Activated naive CD4-positive, alpha-beta T cell treated with anti-CD3 and anti-CD28 coated beads, Interleukin-2, amount 10 ng/mL, durations not matched to agents 7 days and 5 days (primary cell): ENCODE results near the gene MEI4.

Source experiments
- CTCF ChIA-PET: fragments of 350-600 bp; sonication (Branson Sonifier 250); formaldehyde crosslinking; loops from one replicate; lab custom pipeline; 2021; ENCODE audit warnings: antibody characterized with exemption; lab: Charles Lee
- DNase-seq: peaks from one replicate; pipeline ENCODE4 v3.0.0-alpha.2; 2020
- H3K27ac Mint-ChIP-seq: one replicate; pipeline ENCODE4 v1.8.0; 2021; ENCODE audit warnings: mild to moderate bottlenecking, moderate library complexity, mixed read lengths
- H3K27me3 Mint-ChIP-seq: one replicate; pipeline ENCODE4 v1.8.0; 2021; ENCODE audit warnings: mild to moderate bottlenecking, mixed read lengths
- H3K36me3 Mint-ChIP-seq: one replicate; pipeline ENCODE4 v1.8.0; 2021; ENCODE audit warnings: mixed read lengths
- H3K4me1 Mint-ChIP-seq: one replicate; pipeline ENCODE4 v1.8.0; 2021; ENCODE audit warnings: mixed read lengths
- H3K4me3 Mint-ChIP-seq: one replicate; pipeline ENCODE4 v1.8.0; 2021; ENCODE audit warnings: mild to moderate bottlenecking, moderate library complexity, mixed read lengths
- H3K9me3 Mint-ChIP-seq: one replicate; pipeline ENCODE4 v1.8.0; 2021; ENCODE audit warnings: mixed read lengths

Gene MEI4, protein sequence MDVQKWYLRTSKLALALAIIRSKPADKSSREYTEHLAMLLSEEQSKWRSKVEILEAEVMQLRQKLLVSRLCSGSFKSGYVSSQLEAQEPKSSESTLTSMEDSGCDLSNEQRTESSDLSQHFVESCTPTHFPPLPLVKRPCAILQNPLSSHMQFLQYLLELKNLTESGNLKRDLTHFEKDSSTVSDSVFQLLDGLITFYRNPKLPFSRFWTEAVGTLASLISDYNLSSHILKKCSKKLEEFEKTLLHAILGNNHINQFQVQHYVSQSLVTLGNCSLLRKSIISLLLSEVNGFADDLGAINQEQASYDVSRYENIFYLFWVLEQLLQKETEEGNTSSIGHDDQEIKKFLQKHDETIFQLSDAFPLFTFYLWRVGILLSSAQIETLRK

DNA sequence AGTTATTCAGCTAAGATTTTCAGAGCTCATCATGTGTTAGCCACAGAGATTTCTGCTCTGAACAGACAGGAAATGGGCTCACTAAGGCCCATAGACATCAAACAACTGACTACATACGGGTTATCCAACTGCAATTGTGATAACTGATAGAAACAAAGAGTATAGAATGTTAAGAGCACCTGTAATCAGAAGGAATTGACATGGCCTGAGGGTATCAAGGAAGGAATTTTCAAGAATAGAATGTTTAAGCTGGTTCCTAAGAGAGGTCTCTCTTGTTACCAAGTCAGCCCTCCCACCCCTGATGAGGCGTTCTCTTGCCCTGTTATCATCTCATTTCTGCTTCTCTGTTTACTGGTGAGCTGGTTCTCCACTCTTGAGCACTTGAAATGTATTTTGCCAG lies at the start of gene MEI4:
TSS of gene MEI4 (plus strand) at position 301 of the 400 bp plus-strand sequence. CDS start 37,633 bp downstream, outside the sequence.
- Mint-ChIP-seq H3K27ac (no peak within 1 kb of the TSS), H3K9me3 (no peaks in the 10 kb centered on the region), H3K4me3 (no peak within 1 kb of the TSS), H3K4me1 (no peaks in the 10 kb centered on the region), H3K27me3 (no peaks in the 10 kb centered on the region), H3K36me3 (no peaks in the 10 kb centered on the region)
- CTCF ChIA-PET: no interaction called here
- DNase-seq: no peak

DNA sequence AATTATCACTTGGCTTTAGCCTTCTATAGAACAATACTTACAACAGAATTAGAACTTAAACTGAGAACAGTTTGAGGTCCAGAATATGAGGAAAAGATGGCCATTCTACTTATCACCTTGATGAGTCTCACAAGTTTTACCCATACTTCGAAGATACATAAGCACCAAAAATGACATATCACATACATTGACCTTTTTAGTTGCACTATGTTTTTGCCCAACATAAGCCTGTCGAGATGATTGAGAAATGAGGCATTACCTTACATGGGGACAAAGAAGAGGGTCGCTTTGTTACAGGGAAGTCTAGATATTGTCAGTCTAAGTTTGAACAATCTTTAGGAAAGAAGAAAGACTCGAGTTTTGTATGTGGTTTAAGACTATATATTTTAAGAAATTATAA lies 48.4 kb upstream of the MEI4 start:
- no peaks in the 10 kb centered on the region for H3K36me3 Mint-ChIP-seq
- peaks cover 3% of the 10 kb centered on the region for H3K9me3 Mint-ChIP-seq
- H3K4me3 Mint-ChIP-seq: no peak overlapping the region
- no peak overlapping the region for H3K27ac Mint-ChIP-seq
- no peaks in the 10 kb centered on the region for H3K4me1 Mint-ChIP-seq
- CTCF ChIA-PET: no interaction called here
- no peaks in the 10 kb centered on the region for H3K27me3 Mint-ChIP-seq
- DNase-seq: no peak

DNA sequence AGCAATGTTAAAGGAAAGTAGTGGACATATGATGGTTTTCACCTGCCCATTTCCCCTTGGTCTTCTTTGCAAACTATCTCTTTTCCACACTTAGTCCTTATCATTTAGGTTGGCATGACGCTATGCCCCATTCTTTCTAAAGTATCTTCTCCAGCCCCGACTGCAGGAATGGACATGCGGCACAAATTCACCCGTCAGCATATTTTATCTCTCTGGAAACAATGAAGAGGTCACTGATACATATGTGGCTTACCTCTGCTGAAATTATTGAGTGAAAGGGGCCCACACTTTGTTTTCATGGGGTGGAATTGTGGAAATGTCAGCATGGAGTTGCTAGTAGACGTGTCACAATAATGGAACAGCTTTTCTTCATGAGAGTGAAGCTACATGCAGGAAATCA lies 45.8 kb upstream of the MEI4 start:
- Mint-ChIP-seq H3K4me1 (no peaks in the 10 kb centered on the region), H3K36me3 (no peaks in the 10 kb centered on the region), H3K27ac (no peak overlapping the region), H3K27me3 (no peaks in the 10 kb centered on the region), H3K9me3 (peaks cover 3% of the 10 kb centered on the region), H3K4me3 (no peak overlapping the region)
- DNase-seq: no peak
- CTCF ChIA-PET: no interaction called here

DNA sequence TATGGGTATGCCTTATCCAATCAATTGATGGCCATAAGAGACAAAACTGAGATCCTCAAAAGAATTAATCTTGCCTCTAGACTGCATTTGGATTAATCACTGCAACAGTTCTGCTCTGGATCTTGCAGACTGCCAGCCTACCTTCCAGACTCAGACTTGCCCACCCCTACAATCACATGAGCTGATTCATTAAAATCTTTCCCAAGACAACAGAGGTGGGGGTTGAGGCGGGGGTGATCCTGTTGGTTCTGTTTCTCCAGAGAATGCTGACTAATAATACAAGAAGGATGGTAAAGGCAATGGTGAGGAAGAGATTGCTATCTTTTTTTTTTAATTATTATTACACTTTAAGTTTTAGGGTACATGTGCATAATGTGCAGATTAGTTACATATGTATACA lies 43.7 kb upstream of the MEI4 start:
- DNase-seq: no peak
- H3K4me3 Mint-ChIP-seq: no peak overlapping the region
- CTCF ChIA-PET: no interaction called here
- H3K27me3 Mint-ChIP-seq: no peaks in the 10 kb centered on the region
- no peaks in the 10 kb centered on the region for H3K36me3 Mint-ChIP-seq
- no peaks in the 10 kb centered on the region for H3K4me1 Mint-ChIP-seq
- peaks cover 3% of the 10 kb centered on the region for H3K9me3 Mint-ChIP-seq
- H3K27ac Mint-ChIP-seq: no peak overlapping the region

DNA sequence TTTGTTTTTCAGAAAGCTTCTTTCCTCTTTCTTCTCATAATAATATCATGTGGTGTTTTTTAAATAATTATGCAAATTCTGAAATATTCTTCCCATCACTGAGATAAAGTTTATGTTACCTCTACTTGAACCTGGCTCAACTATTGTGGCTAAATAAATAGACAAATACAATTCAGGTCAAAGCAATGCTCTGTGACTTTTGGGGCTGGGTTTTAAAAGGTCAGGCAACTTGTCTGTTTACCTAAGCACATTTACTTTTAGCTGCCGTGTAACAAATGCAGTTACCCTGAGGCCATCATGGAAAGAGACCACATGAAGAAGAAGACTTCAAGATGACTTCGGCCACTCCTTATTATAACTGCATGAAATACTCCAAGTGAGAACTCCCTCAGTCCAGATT lies 33.7 kb upstream of the MEI4 start:
- Mint-ChIP-seq H3K27ac (no peak overlapping the region), H3K9me3 (no peaks in the 10 kb centered on the region), H3K4me1 (no peaks in the 10 kb centered on the region), H3K27me3 (no peaks in the 10 kb centered on the region), H3K4me3 (no peak overlapping the region), H3K36me3 (no peaks in the 10 kb centered on the region)
- no peak for DNase-seq
- CTCF ChIA-PET: no interaction called here

DNA sequence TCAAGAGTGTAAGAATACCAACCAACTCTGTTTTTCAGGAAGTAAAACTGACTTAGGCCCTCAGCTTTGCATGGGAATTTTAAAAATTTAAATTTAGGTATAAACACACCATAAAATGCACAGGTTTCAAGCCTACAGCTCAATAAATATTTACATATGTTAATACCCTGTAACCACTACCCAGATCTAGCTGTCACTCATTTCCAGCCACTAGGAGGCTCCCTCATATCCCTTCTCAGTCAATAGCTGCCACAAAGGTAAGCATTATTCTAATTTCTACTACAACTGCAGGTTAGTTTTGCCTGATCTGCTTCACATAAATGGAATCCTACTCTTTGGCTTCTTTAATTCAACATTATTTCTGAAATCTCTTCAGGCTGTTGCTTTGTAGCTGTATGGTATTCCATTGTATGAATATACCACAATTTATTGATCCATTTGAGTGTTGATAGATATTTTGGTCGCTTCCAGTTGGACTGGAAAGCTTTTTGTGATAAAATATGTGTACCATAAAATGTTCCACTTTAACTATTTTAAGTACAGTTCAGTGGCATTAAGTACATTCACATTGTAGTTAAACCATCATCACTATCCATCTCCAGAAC lies 32.5 kb upstream of the MEI4 start:
- H3K4me3 Mint-ChIP-seq: no peak overlapping the region
- H3K4me1 Mint-ChIP-seq: no peaks in the 10 kb centered on the region
- CTCF ChIA-PET: no interaction called here
- H3K9me3 Mint-ChIP-seq: no peaks in the 10 kb centered on the region
- DNase-seq: no peak
- no peaks in the 10 kb centered on the region for H3K36me3 Mint-ChIP-seq
- no peak overlapping the region for H3K27ac Mint-ChIP-seq
- no peaks in the 10 kb centered on the region for H3K27me3 Mint-ChIP-seq

DNA sequence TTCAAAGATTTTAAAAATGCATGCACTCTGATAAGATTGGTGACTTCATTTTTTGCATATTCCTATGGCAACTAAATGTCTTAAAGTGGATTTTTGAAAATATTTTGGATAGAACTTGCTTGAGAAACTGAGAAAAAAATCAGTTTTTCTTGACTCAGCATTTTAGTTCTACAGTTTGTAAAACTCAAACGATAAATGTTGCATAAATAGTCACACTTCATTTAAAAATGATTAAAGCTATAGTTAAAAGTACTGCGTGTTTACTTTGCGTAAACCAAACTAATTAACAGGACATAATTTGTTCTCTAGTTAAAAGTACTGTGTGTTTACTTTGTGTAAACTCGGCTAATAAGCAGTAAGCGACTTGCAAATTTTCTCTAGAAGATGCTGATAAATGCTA lies 28.3 kb upstream of the MEI4 start:
- Mint-ChIP-seq H3K36me3 (no peaks in the 10 kb centered on the region), H3K27ac (no peak overlapping the region), H3K9me3 (no peaks in the 10 kb centered on the region), H3K4me3 (no peak overlapping the region), H3K27me3 (no peaks in the 10 kb centered on the region), H3K4me1 (no peaks in the 10 kb centered on the region)
- CTCF ChIA-PET: no interaction called here
- DNase-seq: no peak

DNA sequence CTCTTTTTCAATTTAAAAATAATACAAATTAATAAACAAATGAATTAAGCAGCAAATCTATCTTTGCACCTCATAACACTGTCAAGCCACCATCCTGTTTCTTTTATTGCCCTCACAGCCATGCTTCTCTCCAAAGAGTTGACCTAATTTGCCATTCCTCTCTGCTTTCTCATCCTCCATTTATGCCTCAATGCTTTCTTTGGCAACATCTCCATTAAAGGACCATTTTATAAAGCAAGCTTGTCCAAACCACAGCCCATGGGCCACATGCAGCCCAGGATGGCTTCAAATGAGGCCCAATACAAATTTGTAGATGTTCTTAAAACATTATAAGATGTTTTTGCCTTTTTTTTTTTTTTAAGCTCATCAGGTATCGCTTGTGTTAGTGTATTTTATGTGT lies 26.4 kb upstream of the MEI4 start:
- no peak overlapping the region for H3K4me3 Mint-ChIP-seq
- H3K27me3 Mint-ChIP-seq: no peaks in the 10 kb centered on the region
- CTCF ChIA-PET: no interaction called here
- DNase-seq: no peak
- no peaks in the 10 kb centered on the region for H3K36me3 Mint-ChIP-seq
- no peaks in the 10 kb centered on the region for H3K9me3 Mint-ChIP-seq
- H3K27ac Mint-ChIP-seq: no peak overlapping the region
- H3K4me1 Mint-ChIP-seq: no peaks in the 10 kb centered on the region

DNA sequence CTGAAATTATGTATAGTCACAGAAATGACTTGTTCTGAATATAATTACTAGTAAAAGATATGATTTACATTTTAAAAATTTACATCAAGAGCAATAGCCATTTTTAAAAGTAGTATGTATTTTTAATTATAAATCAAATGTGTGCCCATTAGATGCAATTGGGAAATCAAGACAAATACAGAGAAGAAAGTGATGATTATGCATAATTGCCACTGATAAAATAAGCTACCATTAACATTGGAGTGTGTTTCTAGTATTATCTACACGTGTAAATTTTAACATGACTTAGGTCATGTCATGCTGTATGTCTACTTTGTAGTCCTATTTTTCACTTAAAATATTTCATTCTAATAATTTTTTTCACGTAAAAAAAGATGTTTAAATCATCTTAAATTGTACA lies 22.8 kb upstream of the MEI4 start:
- no peaks in the 10 kb centered on the region for H3K27me3 Mint-ChIP-seq
- H3K4me3 Mint-ChIP-seq: no peak overlapping the region
- no peaks in the 10 kb centered on the region for H3K36me3 Mint-ChIP-seq
- no peaks in the 10 kb centered on the region for H3K9me3 Mint-ChIP-seq
- no peaks in the 10 kb centered on the region for H3K4me1 Mint-ChIP-seq
- H3K27ac Mint-ChIP-seq: no peak overlapping the region
- DNase-seq: no peak
- CTCF ChIA-PET: no interaction called here

DNA sequence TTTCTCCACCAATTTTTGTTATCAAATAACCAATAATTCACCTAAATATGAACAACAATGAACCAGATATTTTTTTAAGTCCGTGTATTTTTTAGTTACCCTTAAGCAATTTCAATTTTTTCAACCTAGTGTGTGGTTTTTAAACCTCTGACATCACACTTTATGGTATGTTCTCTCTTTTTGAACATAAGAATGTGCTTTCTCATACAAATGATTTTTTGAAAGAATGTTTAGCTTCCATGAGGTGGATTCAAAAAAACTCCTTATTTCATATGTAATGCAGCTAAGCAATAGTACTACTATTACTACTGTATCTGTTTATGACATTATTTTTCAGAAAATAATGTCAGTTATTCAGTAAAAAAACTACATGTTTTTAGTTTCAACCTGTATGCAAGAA lies 19.4 kb upstream of the MEI4 start:
- Mint-ChIP-seq H3K4me1 (no peaks in the 10 kb centered on the region), H3K4me3 (no peak overlapping the region), H3K27me3 (no peaks in the 10 kb centered on the region), H3K36me3 (no peaks in the 10 kb centered on the region), H3K27ac (no peak overlapping the region), H3K9me3 (no peaks in the 10 kb centered on the region)
- DNase-seq: no peak
- CTCF ChIA-PET: no interaction called here

DNA sequence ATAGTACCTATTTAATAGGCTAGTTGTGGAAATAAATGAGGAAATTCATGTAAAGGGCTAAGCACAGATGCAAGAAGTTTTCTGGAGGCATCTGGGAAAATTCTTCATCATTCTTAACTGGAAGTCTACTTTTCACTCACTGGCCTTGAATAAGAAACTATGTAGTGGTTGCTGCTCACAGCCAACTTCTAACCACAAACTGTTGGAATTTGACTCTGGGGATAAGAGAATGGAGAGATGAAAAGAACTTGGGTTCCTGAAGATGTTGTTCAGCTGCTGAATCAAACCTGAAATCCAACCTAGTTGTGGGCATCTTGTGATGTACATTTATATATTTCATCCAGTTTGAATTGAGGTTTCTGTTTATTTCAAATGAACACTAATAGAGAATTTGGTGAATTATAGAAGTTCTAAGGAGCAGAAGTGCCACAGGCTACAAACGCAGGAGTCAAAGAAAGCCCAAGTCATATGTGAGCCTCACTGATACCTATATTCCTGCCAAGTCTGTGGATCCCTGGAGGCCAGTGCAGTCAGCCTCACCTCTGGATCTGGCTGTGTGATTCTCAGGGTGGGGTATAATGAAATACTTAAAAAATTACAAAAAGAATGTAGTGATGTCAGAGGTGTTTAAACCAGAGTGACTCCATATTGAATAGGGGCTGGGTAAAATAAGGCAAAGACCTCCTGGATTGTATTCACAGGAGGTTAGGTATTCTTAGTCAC lies 18.7 kb upstream of the MEI4 start:
- H3K27me3 Mint-ChIP-seq: no peaks in the 10 kb centered on the region

DNA sequence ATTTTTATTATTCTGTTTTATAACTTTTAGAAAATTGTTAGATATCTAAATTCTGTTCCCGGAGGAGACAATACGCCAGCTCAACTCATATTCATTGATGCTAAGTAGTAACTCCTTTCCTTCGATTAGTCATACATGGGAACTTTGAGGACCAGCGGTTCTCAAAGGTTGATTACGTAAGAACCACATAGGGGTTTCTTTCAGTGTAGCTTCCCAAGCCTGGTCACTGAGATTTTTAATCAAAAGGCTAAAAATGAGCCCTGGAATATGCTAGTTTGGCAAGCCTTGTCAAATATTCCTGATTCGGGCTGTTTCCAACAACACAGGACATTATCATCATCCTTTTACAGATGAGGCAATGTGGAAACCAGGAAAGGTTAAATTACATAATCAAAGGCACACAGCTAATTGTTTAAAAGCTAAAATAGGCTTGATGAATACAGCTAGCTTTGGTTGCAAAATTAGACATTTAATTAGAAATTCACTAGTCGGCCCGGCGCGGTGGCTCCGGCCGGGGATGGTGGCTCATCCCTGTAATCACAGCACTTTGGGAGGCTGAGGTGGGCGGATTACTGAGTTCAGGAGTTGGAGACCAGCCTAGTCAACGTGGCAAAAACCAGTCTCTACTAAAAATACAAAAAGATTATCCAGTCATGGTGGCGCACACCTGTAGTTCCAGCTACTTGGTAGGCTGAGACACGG lies 14.6 kb upstream of the MEI4 start:
- Mint-ChIP-seq H3K4me3 (no peak overlapping the region), H3K9me3 (no peaks in the 10 kb centered on the region), H3K27me3 (no peaks in the 10 kb centered on the region), H3K4me1 (no peaks in the 10 kb centered on the region), H3K36me3 (no peaks in the 10 kb centered on the region), H3K27ac (no peak overlapping the region)
- DNase-seq: no peak
- CTCF ChIA-PET: interaction anchor here (0.7 kb wide), 1 partner anchor 221 kb away, joined by 3 read pairs; no protein-coding TSS in a partner anchor

More for the DNA sequence above, 18.7 kb upstream of the MEI4 start:
- H3K36me3 Mint-ChIP-seq: no peaks in the 10 kb centered on the region
- CTCF ChIA-PET: no interaction called here
- no peak for DNase-seq
- H3K4me1 Mint-ChIP-seq: no peaks in the 10 kb centered on the region
- no peak overlapping the region for H3K4me3 Mint-ChIP-seq
- no peaks in the 10 kb centered on the region for H3K9me3 Mint-ChIP-seq
- no peak overlapping the region for H3K27ac Mint-ChIP-seq

DNA sequence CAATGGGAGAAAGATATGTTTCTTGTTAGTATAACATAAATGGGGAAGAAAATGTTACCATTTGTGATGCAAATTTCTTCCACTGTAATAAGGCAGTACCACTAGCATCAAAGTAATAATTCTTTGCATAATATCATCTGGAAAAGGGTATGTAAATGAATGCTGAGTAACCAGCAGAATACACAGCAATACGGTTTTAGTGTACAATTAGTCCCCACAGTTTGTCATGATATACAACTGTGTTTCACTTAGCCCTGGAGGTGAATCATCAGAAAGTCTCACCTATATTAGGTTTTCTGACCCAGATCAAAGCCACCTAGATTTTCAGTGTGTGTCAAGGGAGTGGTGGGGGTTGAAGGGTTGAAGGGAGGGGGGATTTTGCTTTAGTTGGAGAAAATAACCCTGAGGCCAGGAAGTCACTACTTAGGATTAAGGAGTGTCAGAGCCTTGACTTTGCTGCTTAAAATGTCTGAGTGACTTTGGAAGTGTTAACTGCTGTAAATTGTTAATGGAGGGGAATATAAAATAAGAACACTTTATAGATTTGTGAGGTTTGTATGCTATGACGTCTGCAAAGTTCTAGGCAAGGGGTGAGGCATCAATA lies 8.6 kb upstream of the MEI4 start:
- CTCF ChIA-PET: no interaction called here
- H3K4me1 Mint-ChIP-seq: no peaks in the 10 kb centered on the region
- H3K27me3 Mint-ChIP-seq: no peaks in the 10 kb centered on the region

DNA sequence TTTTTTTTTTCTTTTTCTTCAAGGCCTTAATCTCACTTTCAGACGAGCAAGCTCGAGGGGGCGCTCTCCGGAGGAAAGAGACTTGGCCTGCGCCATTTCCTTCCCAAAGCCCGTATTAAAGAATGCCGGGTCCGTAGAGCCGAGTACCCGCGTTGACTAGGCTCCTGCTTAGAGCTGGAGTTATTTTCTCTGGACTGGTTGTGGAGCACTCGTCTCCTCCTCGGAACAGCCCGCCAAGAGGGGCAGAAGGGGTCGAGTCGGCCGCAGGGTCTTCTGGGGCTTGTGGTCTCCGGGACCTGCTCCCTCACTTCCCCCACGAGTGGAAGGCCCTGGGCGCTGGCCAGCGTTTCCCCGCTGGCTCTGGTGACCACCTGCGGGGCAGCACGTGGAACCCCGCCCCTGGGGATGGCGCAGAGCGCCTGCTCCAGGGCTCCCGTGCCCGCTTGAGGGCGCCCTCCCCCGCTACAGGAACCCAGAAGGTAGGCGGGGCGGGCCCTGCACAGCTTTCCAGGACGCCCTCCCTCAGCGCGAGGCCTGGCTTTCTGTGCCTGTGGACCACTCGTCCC lies 2.7 kb upstream of the MEI4 start:
- Mint-ChIP-seq H3K27ac (no peak overlapping the region), H3K4me1 (no peaks in the 10 kb centered on the region), H3K9me3 (no peaks in the 10 kb centered on the region), H3K36me3 (no peaks in the 10 kb centered on the region), H3K4me3 (no peak overlapping the region), H3K27me3 (no peaks in the 10 kb centered on the region)
- CTCF ChIA-PET: no interaction called here
- peak; percentile 20 for DNase-seq

More for the DNA sequence above, 8.6 kb upstream of the MEI4 start:
- no peak overlapping the region for H3K4me3 Mint-ChIP-seq
- H3K27ac Mint-ChIP-seq: no peak overlapping the region
- no peak for DNase-seq
- no peaks in the 10 kb centered on the region for H3K9me3 Mint-ChIP-seq
- no peaks in the 10 kb centered on the region for H3K36me3 Mint-ChIP-seq
